ENCODE results near the gene GPAT2.

DNA sequence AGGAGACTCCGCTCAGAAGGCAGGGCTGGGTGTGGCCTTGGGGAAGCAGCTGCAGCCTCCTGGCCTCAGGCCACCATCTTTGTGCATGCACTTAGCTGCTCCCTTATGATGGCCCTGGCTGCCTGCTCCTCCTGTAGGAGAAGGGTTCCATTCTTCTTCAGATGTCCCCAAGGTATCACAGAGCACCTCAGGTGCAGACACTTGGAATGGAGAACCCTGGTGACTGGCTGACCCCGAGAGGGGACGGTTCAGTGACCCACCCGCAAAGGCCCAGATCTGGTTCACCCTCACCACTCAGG lies 9.6 kb downstream of the GPAT2 start:
- TF ChIP-seq, protein P1, sequence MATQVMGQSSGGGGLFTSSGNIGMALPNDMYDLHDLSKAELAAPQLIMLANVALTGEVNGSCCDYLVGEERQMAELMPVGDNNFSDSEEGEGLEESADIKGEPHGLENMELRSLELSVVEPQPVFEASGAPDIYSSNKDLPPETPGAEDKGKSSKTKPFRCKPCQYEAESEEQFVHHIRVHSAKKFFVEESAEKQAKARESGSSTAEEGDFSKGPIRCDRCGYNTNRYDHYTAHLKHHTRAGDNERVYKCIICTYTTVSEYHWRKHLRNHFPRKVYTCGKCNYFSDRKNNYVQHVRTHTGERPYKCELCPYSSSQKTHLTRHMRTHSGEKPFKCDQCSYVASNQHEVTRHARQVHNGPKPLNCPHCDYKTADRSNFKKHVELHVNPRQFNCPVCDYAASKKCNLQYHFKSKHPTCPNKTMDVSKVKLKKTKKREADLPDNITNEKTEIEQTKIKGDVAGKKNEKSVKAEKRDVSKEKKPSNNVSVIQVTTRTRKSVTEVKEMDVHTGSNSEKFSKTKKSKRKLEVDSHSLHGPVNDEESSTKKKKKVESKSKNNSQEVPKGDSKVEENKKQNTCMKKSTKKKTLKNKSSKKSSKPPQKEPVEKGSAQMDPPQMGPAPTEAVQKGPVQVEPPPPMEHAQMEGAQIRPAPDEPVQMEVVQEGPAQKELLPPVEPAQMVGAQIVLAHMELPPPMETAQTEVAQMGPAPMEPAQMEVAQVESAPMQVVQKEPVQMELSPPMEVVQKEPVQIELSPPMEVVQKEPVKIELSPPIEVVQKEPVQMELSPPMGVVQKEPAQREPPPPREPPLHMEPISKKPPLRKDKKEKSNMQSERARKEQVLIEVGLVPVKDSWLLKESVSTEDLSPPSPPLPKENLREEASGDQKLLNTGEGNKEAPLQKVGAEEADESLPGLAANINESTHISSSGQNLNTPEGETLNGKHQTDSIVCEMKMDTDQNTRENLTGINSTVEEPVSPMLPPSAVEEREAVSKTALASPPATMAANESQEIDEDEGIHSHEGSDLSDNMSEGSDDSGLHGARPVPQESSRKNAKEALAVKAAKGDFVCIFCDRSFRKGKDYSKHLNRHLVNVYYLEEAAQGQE (IDR thresholded peaks at IDR 0.05; ENCODE audit: insufficient read depth in 1 of 2, low read depth in 2 of 2, low read length in 1 of 2) = no peak
- TF ChIP-seq, protein P2, sequence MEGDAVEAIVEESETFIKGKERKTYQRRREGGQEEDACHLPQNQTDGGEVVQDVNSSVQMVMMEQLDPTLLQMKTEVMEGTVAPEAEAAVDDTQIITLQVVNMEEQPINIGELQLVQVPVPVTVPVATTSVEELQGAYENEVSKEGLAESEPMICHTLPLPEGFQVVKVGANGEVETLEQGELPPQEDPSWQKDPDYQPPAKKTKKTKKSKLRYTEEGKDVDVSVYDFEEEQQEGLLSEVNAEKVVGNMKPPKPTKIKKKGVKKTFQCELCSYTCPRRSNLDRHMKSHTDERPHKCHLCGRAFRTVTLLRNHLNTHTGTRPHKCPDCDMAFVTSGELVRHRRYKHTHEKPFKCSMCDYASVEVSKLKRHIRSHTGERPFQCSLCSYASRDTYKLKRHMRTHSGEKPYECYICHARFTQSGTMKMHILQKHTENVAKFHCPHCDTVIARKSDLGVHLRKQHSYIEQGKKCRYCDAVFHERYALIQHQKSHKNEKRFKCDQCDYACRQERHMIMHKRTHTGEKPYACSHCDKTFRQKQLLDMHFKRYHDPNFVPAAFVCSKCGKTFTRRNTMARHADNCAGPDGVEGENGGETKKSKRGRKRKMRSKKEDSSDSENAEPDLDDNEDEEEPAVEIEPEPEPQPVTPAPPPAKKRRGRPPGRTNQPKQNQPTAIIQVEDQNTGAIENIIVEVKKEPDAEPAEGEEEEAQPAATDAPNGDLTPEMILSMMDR (IDR thresholded peaks at IDR 0.05) = no peak
- no peak for TF ChIP-seq POLR2AphosphoS5 (IDR thresholded peaks at IDR 0.05; ENCODE audit: low read depth, low read length)

All from Panc1 (cell line).